ENCODE measurements around the gene HIVEP3.
A peak's percentile ranks its signal among the peaks of the same experiment; 100 is the strongest.

HIVEP3 gene

GRCh38 chr1:41517062-41517438, 401.7 kb downstream of the HIVEP3 start:
- no peak for DNase-seq (ENCODE audit: low spot score)

DNA sequence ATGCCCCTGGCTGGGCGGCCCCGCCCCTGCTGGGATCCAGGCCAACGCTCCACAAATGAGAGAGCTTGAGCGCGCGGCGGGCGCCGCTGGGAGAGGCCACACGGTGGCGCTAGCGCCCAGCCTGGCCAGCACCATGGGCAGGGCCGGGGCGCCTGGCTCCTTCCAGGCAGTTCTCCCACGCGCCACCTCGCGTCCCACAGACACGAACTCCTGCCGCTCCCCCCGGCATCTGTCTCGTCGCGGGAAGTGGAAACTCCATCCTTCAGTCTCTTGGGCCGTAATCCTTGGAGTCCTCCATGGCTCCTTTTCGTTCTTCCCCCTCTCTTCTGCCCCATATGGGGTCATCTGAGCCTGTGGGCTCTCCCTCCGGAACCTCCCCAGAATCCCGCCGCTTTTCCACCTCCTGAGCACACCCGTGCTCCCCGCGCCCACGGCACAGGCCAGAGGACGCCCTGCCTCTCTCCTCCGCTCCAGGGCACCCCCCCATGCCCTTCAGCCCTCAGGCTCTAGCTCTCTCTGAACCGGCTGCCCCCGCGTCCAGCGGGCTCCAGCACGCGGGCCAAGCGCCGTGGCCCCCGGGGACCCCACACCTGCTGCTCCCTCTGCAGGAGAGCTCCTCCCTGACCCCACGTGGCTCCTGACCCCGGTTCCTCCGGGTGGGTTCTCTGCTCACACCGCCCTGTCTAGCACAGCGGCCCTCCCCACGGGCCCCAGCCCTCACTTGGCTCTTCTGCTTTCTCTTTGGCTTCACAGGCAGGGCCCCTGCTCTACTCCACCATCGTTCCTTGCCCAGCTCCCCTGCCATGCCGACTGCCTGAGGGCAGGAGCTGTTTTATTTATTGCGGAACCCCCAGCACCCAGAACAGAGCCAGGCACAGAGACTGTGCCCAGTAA, 402.3 kb downstream of the HIVEP3 start:
- peak; percentile 96 for DNase-seq (ENCODE audit: low spot score)

DNA sequence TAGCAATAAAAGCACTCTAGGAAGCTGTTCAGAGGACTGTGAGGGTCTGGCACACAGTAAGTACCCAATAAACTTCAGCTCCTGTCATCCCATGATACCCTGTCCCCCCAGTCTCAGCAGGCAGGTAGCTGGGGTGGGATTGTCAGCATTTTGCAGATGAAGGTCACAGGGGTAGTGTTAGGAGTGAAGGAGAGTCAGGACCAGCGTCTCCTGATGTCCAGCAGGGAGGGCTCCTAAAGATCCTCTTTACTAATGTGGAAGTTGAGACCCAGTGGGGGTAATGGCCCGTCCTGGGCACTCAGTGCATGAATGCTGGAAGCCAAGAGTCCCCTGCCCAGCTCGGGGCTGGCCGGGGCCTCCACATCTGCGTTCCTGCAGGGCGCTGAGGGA, 402.9 kb downstream of the HIVEP3 start:
- no peak for DNase-seq (ENCODE audit: low spot score)

DNA sequence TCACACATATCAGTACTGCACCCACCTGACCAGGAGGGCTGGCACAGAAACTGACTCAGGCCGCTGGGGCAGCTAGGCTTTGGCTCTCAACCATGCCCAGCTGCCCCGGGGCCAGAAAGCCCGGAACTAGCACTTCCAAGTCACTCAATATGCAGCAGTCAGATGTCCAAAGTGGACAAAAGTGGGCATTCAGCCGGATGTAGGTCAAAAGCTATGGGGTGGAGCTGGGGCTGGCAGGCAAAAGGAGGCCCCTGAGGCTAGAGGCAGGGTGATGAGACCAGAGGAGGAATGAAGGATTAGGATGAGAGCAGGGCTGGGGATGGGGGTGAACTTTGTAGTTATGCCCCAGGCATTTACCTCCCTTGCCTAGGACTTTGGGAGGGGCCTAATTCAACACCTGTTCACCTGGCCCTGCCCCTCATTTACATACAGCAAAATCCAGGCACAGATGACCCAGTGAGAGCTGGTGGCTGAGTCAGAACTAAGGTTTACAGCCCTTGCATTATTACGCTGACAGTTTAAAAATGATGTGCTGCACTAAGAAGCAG, 403.5 kb downstream of the HIVEP3 start:
- DNase-seq (ENCODE audit: low spot score) = no peak

GRCh38 chr1:41514381-41514780, 404.3 kb downstream of the HIVEP3 start:
- no peak for DNase-seq (ENCODE audit: low spot score)

GRCh38 chr1:41513383-41513735, 405.4 kb downstream of the HIVEP3 start:
- no peak for DNase-seq (ENCODE audit: low spot score)

DNA sequence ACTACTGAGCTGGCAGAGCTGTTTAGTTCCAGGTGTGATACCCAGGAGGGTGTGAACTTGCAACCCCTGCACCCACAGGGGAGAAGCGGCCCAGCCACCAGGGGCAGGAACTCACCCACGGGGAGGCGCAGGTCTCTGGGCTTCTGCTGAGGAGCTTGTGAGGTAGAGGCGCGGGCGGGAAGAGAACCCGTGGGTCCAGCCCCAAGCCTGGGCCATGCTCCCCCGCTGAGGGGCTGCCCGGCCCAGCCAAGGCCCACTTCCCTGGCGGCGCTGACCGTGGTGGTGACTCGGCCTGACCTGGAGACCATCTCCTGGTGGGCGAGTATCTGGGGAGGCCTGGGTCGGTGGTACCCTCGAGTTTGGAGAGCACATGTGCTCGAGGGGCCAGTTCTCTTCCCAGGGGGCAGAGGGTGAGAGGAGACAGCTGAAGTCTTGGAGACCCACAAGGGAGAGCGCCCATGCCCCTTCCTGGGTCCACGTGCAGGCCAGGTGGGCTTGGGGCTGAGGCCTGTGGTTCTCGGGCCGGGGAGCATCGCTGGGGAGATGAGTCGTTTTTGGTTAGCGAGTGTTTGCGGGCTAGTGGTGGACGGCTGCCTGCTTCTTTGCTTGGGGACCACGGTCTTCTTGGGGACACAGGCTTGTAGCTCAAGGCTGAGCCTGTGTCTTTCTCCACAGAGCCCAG, 405.9 kb downstream of the HIVEP3 start:
- no peak for DNase-seq (ENCODE audit: low spot score)

DNA sequence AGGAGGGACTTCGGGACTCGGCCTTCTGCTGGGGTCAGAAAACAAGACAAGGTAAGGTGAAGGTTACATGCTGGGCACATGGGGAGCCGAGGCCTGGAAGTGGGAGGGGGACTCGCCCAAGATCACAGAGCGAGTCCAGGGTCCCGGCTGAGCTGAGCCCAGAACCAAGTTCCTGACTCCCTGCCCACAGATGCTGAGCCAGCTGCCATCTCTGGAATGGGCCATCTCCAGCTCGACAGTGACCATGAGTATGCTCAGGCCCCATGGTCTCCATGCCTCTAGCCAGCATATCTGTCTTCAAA, 407.5 kb downstream of the HIVEP3 start:
- DNase-seq (ENCODE audit: low spot score) = no peak

GRCh38 chr1:41510531-41511238, 408.0 kb downstream of the HIVEP3 start:
- DNase-seq (ENCODE audit: low spot score) = no peak

GRCh38 chr1:41509270-41509671, 409.5 kb downstream of the HIVEP3 start:
- no peak for DNase-seq (ENCODE audit: low spot score)

GRCh38 chr1:41508290-41508689, 410.4 kb downstream of the HIVEP3 start:
- no peak for DNase-seq (ENCODE audit: low spot score)

DNA sequence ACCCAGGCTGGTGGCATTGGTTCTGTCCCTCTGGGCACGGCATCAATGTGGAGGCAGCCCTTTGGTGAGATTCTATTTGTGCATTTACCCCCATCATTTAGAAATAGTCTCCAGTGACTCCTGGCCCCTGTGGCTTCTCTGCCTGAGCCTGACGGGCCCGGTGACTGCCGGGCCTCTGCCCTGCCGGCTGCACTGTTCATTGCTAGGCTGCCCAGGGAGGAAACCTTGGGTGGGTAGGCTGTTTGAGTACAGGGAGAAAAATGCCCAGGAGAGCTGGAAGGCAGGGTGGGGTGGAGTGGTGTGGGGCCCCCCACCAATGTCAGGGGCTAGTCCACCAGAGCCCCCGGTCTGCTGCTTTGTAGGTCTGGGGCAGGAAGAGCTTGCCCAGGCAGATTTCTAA, 410.9 kb downstream of the HIVEP3 start:
- no peak for DNase-seq (ENCODE audit: low spot score)

DNA sequence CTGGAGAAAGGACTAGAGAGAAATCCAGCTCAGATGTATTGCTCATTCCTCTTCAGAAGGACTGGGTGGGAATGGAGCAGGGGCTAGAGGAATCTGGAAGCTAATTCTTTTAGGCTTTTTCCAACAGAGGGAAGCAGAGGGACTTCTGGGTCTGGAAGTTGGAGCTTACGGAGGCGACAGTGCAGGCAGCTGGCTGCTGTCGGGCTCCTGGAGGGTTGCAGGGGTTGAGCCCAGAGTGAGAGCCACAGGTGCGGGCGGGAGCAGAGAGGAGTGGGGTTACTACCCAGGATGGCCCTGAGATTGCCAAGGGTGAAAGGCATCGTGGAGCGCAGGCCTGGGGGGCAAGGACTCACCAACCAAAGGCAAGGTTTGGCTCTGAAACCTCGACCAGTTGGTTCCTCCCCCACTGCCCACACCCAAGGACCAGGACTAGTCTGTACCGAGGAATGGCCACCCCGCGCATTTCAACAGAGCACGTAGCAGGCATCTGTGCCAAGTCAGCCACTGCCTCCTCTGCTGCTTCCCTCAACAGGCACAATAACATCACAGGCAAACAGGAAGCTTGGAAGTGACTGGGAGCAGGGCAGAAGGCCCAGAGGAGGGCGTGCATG, 411.5 kb downstream of the HIVEP3 start:
- no peak for DNase-seq (ENCODE audit: low spot score)

GRCh38 chr1:41504114-41505035, 414.3 kb downstream of the HIVEP3 start:
- DNase-seq (ENCODE audit: low spot score) = no peak

DNA sequence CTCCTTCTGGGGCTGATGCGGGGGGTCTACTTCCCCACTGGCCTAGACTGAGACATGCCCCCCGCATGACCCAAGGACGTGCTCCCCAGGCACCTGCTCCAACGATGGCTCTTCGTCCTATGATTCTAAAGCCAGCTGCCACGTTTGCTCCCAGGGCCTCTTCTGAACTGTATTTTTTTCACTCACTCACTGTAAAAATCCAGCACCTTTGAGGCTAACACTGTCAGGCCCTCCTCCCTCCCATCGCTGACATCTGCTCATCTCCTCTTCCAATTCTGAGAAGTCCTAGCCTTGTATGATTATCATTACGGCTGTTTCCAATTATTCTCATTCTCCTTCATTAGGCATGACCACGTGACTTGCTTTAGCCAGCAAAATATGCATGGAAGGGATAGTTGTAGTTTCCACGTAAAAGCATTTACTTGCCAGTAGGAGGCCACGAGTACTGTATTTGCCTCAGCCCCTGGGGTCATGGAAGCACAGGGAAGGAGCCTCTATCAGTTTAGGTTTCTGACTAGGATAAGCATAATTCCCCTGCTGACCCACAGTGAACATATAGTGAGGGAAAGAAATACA, 415.1 kb downstream of the HIVEP3 start:
- DNase-seq (ENCODE audit: low spot score) = no peak

DNA sequence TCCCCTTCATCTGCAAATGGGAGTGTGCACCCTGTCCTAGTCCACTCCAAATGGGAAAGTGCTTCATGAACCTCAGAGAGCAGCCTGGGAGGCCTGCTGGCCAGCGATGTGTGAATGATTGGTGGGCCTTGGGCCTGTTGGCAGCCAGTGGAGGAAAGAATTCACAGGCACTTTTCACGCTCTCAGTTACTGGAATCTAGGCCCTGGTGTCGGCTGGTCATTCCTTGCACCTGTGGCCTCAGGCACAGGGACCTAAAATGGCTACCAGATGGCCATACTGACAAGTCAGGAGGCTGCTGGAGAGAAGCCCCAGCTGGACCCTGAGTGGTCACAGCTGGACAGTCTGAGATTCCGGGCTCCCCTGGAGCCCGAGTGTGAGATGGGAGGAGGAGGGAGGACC, 415.8 kb downstream of the HIVEP3 start:
- DNase-seq (ENCODE audit: low spot score) = no peak

DNA sequence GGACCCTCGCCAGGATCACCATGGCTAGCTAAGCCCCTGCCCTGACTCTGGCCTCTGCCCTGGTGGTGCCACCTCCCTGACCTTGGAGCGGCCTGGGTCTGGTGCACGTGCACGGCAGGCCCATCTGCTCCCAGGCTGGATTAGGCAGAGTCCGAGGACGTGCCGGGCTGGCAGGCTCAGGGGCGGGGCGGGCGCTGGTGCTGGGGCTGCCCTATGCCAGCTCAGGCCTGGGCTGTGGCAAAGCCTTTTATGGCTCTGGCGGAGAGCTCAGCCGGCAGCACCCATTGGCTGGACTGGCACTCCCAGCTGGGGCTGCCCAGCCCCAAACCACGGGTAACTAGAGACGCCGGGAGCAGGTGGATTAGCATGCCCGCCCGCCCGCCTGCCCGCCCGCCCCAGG, 417.1 kb downstream of the HIVEP3 start:
- DNase-seq (ENCODE audit: low spot score) = no peak

- no peak for DNase-seq (ENCODE audit: low spot score)
These were observed 417.8 kb downstream of the HIVEP3 start for GRCh38 chr1:41500781-41501518.

- DNase-seq (ENCODE audit: low spot score) = no peak
These were observed 418.3 kb downstream of the HIVEP3 start for GRCh38 chr1:41500378-41500777.

- DNase-seq (ENCODE audit: low spot score) = no peak
These were observed 419.1 kb downstream of the HIVEP3 start for GRCh38 chr1:41499591-41499990.
